Fibroblast of skin of right quadriceps (primary cell): Measurements from ENCODE around the gene SPRED2.
A peak's percentile ranks its signal among the peaks of the same experiment; 100 is the strongest.

Experiments
- DNase-seq: peaks from one replicate; pipeline ENCODE4 v3.0.0-alpha.2; 2013

The SPRED2 gene

GRCh38 chr2:65411056-65411795 is 21.2 kb downstream of the SPRED2 start:
- peak; percentile 20 for DNase-seq

GRCh38 chr2:65409045-65409444 is 23.4 kb downstream of the SPRED2 start:
- DNase-seq, result no peak

- DNase-seq, result no peak
Measured at GRCh38 chr2:65407240-65407639, 25.2 kb downstream of the SPRED2 start.

GRCh38 chr2:65404988-65405697 is 27.3 kb downstream of the SPRED2 start:
- DNase-seq, result no peak

- no peak for DNase-seq
Measured at GRCh38 chr2:65403529-65403915, 28.9 kb downstream of the SPRED2 start.

GRCh38 chr2:65402780-65403528 is 29.4 kb downstream of the SPRED2 start:
- DNase-seq, result peak; percentile 69

GRCh38 chr2:65402323-65402722 is 30.1 kb downstream of the SPRED2 start:
- DNase-seq, result peak; percentile 52

GRCh38 chr2:65397122-65397521 is 35.3 kb downstream of the SPRED2 start:
- DNase-seq, result peak; percentile 31

GRCh38 chr2:65396348-65397026 is 35.9 kb downstream of the SPRED2 start:
- DNase-seq, result peak; percentile 10

GRCh38 chr2:65395621-65396347 is 36.6 kb downstream of the SPRED2 start:
- no peak for DNase-seq

GRCh38 chr2:65393743-65394422 is 38.5 kb downstream of the SPRED2 start:
- no peak for DNase-seq

GRCh38 chr2:65393046-65393445 is 39.4 kb downstream of the SPRED2 start:
- no peak for DNase-seq

GRCh38 chr2:65392609-65393008 is 39.8 kb downstream of the SPRED2 start:
- no peak for DNase-seq

GRCh38 chr2:65390134-65390533 is 42.3 kb downstream of the SPRED2 start:
- no peak for DNase-seq

- DNase-seq, result no peak
Measured at GRCh38 chr2:65389476-65389875, 42.9 kb downstream of the SPRED2 start.

- no peak for DNase-seq
Measured at GRCh38 chr2:65388596-65389390, 43.6 kb downstream of the SPRED2 start.

- no peak for DNase-seq
Measured at GRCh38 chr2:65388051-65388531, 44.3 kb downstream of the SPRED2 start.

- DNase-seq, result no peak
Measured at GRCh38 chr2:65386989-65387388, 45.4 kb downstream of the SPRED2 start.

- DNase-seq, result no peak
Measured at GRCh38 chr2:65386344-65386743, 46.1 kb downstream of the SPRED2 start.

- no peak for DNase-seq
Measured at GRCh38 chr2:65383541-65384488, 48.6 kb downstream of the SPRED2 start.
